ENCODE results near the gene INSR.
"Not testable (repeated sequence)": the region's sequence is repeated elsewhere in the genome, so short reads cannot be mapped to it uniquely, and the experiment has no call there.

Gene INSR

GRCh38 chr19:7191946-7192691 lies 102.1 kb downstream of the INSR start:
- peak; percentile 51 for DNase-seq

- DNase-seq, result no peak
Measured at GRCh38 chr19:7188698-7189629, 105.2 kb downstream of the INSR start.

- no peak for DNase-seq
Measured at GRCh38 chr19:7187605-7188339, 106.4 kb downstream of the INSR start.

GRCh38 chr19:7182489-7182888 lies 111.7 kb downstream of the INSR start:
- no peak for DNase-seq

- no peak for DNase-seq
Measured at GRCh38 chr19:7179917-7180306, 114.3 kb downstream of the INSR start.

- no peak for DNase-seq
Measured at GRCh38 chr19:7177926-7178325, 116.3 kb downstream of the INSR start.

- DNase-seq, result no peak
Measured at GRCh38 chr19:7176792-7177191, 117.4 kb downstream of the INSR start.

- no peak for DNase-seq
Measured at GRCh38 chr19:7172794-7173193, 121.4 kb downstream of the INSR start.

GRCh38 chr19:7170983-7171382 lies 123.2 kb downstream of the INSR start:
- DNase-seq, result no peak

- no peak for DNase-seq
Measured at GRCh38 chr19:7168941-7169340, 125.3 kb downstream of the INSR start.

- DNase-seq, result no peak
Measured at GRCh38 chr19:7161292-7161691, 132.9 kb downstream of the INSR start.

- DNase-seq, result no peak
Measured at GRCh38 chr19:7159105-7159933, 134.9 kb downstream of the INSR start.

- DNase-seq, result no peak
Measured at GRCh38 chr19:7153022-7153421, 141.2 kb downstream of the INSR start.

- no peak for DNase-seq
Measured at GRCh38 chr19:7152568-7152967, 141.6 kb downstream of the INSR start.

GRCh38 chr19:7149956-7150705 lies 144.1 kb downstream of the INSR start:
- DNase-seq, result no peak

- DNase-seq, result not testable (repeated sequence)
Measured at GRCh38 chr19:7147119-7147675, 147.0 kb downstream of the INSR start.

- not testable (repeated sequence) for DNase-seq
Measured at GRCh38 chr19:7146086-7146485, 148.1 kb downstream of the INSR start.

GRCh38 chr19:7145494-7145893 lies 148.7 kb downstream of the INSR start:
- DNase-seq, result no peak

- no peak for DNase-seq
Measured at GRCh38 chr19:7142771-7143170, 151.4 kb downstream of the INSR start.

- no peak for DNase-seq
Measured at GRCh38 chr19:7140137-7140536, 154.1 kb downstream of the INSR start.

GRCh38 chr19:7139095-7139494 lies 155.1 kb downstream of the INSR start:
- DNase-seq, result no peak
